ENCODE measurements around the gene MRPS16. TPM values are rescaled to one million over a fixed set of nuclear protein-coding genes. Genes with fewer than 3 reads are reported as not detected.

Gene MRPS16
- total and polyA plus RNA-seq, 9 of the 15 experiments (the other 6 are each of a cell fraction or from before 2014, with no cell fraction given): 65.0 to 239 (median 146) TPM

DNA sequence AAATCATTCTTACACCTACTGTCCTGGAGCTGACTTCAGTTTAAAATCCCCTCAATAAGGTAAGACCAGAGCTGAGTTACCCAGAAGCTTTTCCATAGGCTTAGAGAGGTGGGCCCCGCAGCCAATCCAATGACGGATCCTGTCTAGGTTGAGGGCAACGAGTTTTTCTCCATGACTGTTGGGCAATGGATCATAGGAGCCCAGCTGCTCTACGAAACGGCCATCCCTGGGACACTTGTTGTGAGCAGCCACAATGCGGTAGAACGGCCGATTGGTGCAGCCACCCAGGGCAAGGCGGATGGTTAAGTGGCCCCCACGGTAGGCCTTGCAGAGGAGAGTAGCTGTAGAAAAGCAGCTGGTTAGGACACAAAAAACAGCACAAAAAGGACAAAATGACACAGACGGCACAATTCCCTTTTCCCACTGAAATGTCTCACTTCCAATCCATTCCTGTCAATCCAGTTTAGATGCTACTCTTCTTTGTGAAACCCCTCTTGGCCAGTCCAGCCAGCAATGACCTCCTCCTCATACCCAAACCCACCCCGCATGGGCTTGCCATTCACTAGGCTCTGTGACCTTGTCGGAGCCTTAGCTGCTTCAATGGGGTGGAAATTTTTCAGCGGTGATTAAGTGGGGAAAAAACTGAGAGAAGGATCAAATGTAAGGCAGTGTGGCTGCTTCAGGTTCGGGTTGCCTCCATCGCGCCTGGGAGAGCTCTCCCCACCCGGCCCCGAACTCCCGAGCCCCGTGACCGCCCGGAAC lies 580 bp downstream of the MRPS16 start (continued):
- TF ChIP-seq ETS2 (tag; IDR thresholded peaks at IDR 0.05; ENCODE audit: borderline replicate concordance, poor library complexity, severe bottlenecking): no peak
- no peak; the same call in 1 of the 2 replicates for TF ChIP-seq ZKSCAN8 (CRISPR knock-in tag; IDR thresholded peaks at IDR 0.05)
- TF ChIP-seq EHMT2 (IDR thresholded peaks at IDR 0.05): peak; percentile 32; the same call in 1 of the 2 replicates
- TF ChIP-seq, protein P1, sequence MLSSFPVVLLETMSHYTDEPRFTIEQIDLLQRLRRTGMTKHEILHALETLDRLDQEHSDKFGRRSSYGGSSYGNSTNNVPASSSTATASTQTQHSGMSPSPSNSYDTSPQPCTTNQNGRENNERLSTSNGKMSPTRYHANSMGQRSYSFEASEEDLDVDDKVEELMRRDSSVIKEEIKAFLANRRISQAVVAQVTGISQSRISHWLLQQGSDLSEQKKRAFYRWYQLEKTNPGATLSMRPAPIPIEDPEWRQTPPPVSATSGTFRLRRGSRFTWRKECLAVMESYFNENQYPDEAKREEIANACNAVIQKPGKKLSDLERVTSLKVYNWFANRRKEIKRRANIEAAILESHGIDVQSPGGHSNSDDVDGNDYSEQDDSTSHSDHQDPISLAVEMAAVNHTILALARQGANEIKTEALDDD (IDR thresholded peaks at IDR 0.05): no peak
- TF ChIP-seq ZSCAN29 (IDR thresholded peaks at IDR 0.05): peak; percentile 70; the same call in 1 of the 2 replicates
- no peak for TF ChIP-seq CREB3 (tag; conservative IDR thresholded peaks at IDR 0.05; ENCODE audit: low read depth)
- TF ChIP-seq PHF21A (IDR thresholded peaks at IDR 0.05; ENCODE audit: borderline replicate concordance, low read depth): no peak
- TF ChIP-seq ZNF175 (CRISPR knock-in tag; IDR thresholded peaks at IDR 0.05; ENCODE audit: low read depth): no peak; the same call in 1 of the 2 replicates
- TF ChIP-seq SUPT5H (IDR thresholded peaks at IDR 0.05): no peak; the same call in 1 of the 2 replicates
- no peak for TF ChIP-seq MXI1 (IDR thresholded peaks at IDR 0.05; ENCODE audit: low read depth, low read length)
- TF ChIP-seq ZBTB12 (CRISPR knock-in tag; IDR thresholded peaks at IDR 0.05): 0 out of 2 replicates have a peak, but pooled peaks have one; percentile 10
- peak; percentile 67; the same call in 1 of the 2 replicates for TF ChIP-seq ZBTB49 (CRISPR knock-in tag; IDR thresholded peaks at IDR 0.05; ENCODE audit: borderline replicate concordance)
- 0 out of 2 replicates have a peak, but pooled peaks have one; percentile 8 for TF ChIP-seq MEF2D (tag; conservative IDR thresholded peaks at IDR 0.05; ENCODE audit: low read depth)
- TF ChIP-seq SRSF1 (IDR thresholded peaks at IDR 0.05; ENCODE audit: low read depth, low read length): no peak
- no peak for TF ChIP-seq CHD4 (IDR thresholded peaks at IDR 0.05; ENCODE audit: insufficient read depth, insufficient replicate concordance, low read depth, low read length, poor library complexity, severe bottlenecking)
- TF ChIP-seq, protein P2, sequence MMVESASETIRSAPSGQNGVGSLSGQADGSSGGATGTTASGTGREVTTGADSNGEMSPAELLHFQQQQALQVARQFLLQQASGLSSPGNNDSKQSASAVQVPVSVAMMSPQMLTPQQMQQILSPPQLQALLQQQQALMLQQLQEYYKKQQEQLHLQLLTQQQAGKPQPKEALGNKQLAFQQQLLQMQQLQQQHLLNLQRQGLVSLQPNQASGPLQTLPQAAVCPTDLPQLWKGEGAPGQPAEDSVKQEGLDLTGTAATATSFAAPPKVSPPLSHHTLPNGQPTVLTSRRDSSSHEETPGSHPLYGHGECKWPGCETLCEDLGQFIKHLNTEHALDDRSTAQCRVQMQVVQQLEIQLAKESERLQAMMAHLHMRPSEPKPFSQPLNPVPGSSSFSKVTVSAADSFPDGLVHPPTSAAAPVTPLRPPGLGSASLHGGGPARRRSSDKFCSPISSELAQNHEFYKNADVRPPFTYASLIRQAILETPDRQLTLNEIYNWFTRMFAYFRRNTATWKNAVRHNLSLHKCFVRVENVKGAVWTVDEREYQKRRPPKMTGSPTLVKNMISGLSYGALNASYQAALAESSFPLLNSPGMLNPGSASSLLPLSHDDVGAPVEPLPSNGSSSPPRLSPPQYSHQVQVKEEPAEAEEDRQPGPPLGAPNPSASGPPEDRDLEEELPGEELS (CRISPR knock-in tag; IDR thresholded peaks at IDR 0.05; ENCODE audit: borderline replicate concordance): peak; percentile 86; the same call in 1 of the 2 replicates
- TF ChIP-seq CEBPG (CRISPR knock-in tag; IDR thresholded peaks at IDR 0.05): peak; percentile 61; the same call in 1 of the 2 replicates
- peak; percentile 43 to 64 for TF ChIP-seq CEBPG (tag; conservative IDR thresholded peaks at IDR 0.05 in 1 of 2, IDR thresholded peaks at IDR 0.05 in 1 of 2)
